Measurements from ENCODE around the gene CCNI2. TPM values are rescaled to one million over a fixed set of nuclear protein-coding genes. Genes with fewer than 3 reads are reported as not detected.

CCNI2 gene
- total RNA-seq, 1 experiment from 2014 or later: 1.7 TPM

DNA sequence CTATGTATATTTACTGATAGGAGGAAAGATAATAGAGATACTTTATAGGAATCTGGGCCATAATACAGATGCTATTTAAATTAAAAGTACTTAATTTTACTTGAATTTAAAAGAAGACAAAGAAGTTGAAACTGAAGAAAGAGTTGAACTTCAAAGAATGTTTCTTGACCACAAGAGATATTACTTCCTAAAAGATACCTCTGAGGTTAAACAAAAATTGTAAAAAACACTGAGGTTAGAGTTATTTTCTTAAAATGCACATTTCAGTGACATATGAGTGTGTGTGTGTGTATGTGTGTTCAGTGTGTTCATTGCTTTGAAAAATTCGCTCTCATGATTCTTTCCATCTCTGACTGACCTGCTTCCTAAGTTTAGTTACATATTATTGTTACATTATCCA lies 33.4 kb downstream of the CCNI2 start:
- Mint-ChIP-seq H3K4me3 (no peak overlapping the region), H3K36me3 (no peaks in the 10 kb centered on the region), H3K4me1 (peaks cover 19% of the 10 kb centered on the region), H3K9me3 (no peaks in the 10 kb centered on the region), H3K27ac (no peak overlapping the region), H3K27me3 (ENCODE audit: low read depth) (peaks cover 45% of the 10 kb centered on the region)
- TF ChIP-seq AFF4 (CRISPR knock-in tag; IDR thresholded peaks at IDR 0.05; ENCODE audit: borderline replicate concordance): no peak
- no peak for TF ChIP-seq SMAD4 (CRISPR knock-in tag; IDR thresholded peaks at IDR 0.05)
- no peak for TF ChIP-seq PREB (CRISPR knock-in tag; IDR thresholded peaks at IDR 0.05; ENCODE audit: borderline replicate concordance)
- no peak for TF ChIP-seq RELA (CRISPR knock-in tag; IDR thresholded peaks at IDR 0.05; ENCODE audit: borderline replicate concordance)
- TF ChIP-seq ZNF425 (CRISPR knock-in tag; conservative IDR thresholded peaks at IDR 0.05): no peak
- no peak for TF ChIP-seq FOXP4 (CRISPR knock-in tag; IDR thresholded peaks at IDR 0.05)
- CTCF ChIA-PET: interaction anchor here (1.2 to 3.7 kb wide), 2 partner anchors 27 to 33 kb away, joined by 5 to 11 read pairs; partner anchors contain the start of gene CCNI2
- no peak for ATAC-seq
- POLR2A ChIA-PET: no interaction called here
- DNase-seq (ENCODE audit: low spot score): no peak

DNA sequence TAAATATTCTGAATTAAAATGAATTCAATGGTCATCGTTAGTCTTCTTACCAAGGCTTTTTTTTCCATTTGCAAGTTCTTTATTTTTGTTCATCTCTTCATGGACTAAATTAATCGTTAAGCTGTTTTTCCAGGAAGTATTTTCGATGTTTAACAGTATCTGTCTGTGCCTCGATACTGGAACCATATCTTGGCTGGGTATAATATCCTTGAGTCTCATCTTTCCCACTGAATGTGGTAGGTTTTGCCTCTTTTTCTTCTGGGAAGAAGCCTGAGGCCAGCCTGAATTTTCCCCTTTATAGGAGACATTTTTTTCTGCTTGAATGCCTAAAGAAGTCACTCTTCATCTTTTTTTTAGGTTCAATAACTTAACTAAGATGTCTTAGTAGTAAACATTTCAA lies 33.8 kb downstream of the CCNI2 start:
- no peak overlapping the region for H3K4me3 Mint-ChIP-seq
- TF ChIP-seq ZNF138 (CRISPR knock-in tag; conservative IDR thresholded peaks at IDR 0.05) (no peak), CTCF (IDR thresholded peaks at IDR 0.05) (no peak), TP53 (CRISPR knock-in tag; IDR thresholded peaks at IDR 0.05) (no peak), FOXJ3 (CRISPR knock-in tag; IDR thresholded peaks at IDR 0.05; ENCODE audit: borderline replicate concordance) (no peak), USF2 (CRISPR knock-in tag; IDR thresholded peaks at IDR 0.05) (no peak), SMAD4 (CRISPR knock-in tag; IDR thresholded peaks at IDR 0.05) (no peak), NFYB (CRISPR knock-in tag; conservative IDR thresholded peaks at IDR 0.05; ENCODE audit: low read depth) (no peak)
- no peak overlapping the region for H3K27ac Mint-ChIP-seq
- ATAC-seq (no peak), DNase-seq (ENCODE audit: low spot score) (no peak)
- no peaks in the 10 kb centered on the region for H3K36me3 Mint-ChIP-seq
- CTCF ChIA-PET: no interaction called here
- POLR2A ChIA-PET: no interaction called here
- H3K27me3 Mint-ChIP-seq (ENCODE audit: low read depth): peaks cover 43% of the 10 kb centered on the region
- peaks cover 15% of the 10 kb centered on the region for H3K4me1 Mint-ChIP-seq
- H3K9me3 Mint-ChIP-seq: peaks cover 3% of the 10 kb centered on the region

Data from WTC11 (cell line).